Activated CD8-positive, alpha-beta T cell treated with anti-CD3 and anti-CD28 coated beads for 36 hours (primary cell): Measurements from ENCODE around the gene VENTX. TPM values are rescaled to one million over a fixed set of nuclear protein-coding genes. Genes with fewer than 3 reads are reported as not detected.

Source experiments
- ATAC-seq: fragments of 200-7000 bp; cut with Tn5 transposase; one replicate; pipeline ENCODE4 v1.10.0; 2021; ENCODE audit warnings: mild to moderate bottlenecking, moderate library complexity
- CTCF ChIA-PET: fragments of 350-600 bp; sonication (Branson Sonifier 250); formaldehyde crosslinking; loops from one replicate; lab custom pipeline; 2021; ENCODE audit warnings: antibody characterized with exemption; lab: Charles Lee
- POLR2A ChIA-PET: fragments of 350-600 bp; sonication (Branson Sonifier 250); formaldehyde crosslinking; loops from one replicate; lab custom pipeline; 2021; ENCODE audit warnings: antibody characterized with exemption; lab: Charles Lee
- DNase-seq: peaks from one replicate; pipeline ENCODE4 v3.0.0-alpha.2; 2020
- H3K27ac Mint-ChIP-seq: one replicate; pipeline ENCODE4 v1.8.0; 2021; ENCODE audit warnings: mild to moderate bottlenecking, mixed read lengths
- H3K27me3 Mint-ChIP-seq: one replicate; pipeline ENCODE4 v1.8.0; 2021; ENCODE audit warnings: mixed read lengths
- H3K36me3 Mint-ChIP-seq: one replicate; pipeline ENCODE4 v1.8.0; 2021; ENCODE audit warnings: low read depth, mixed read lengths
- H3K4me1 Mint-ChIP-seq: one replicate; pipeline ENCODE4 v1.8.0; 2021; ENCODE audit warnings: low read depth, mixed read lengths
- H3K4me3 Mint-ChIP-seq: one replicate; pipeline ENCODE4 v1.8.0; 2021; ENCODE audit warnings: mild to moderate bottlenecking, moderate library complexity, mixed read lengths
- H3K9me3 Mint-ChIP-seq: one replicate; pipeline ENCODE4 v1.8.0; 2021; ENCODE audit warnings: mixed read lengths
- intact Hi-C: fragments of 100-400 bp; cut with micrococcal nuclease; formaldehyde crosslinking; loops from one replicate; pipeline ENCODE4 v1.10.0; 2022
- total RNA-seq, 2 experiments: library from RNA; stranded (reverse); gene quantifications; one replicate each; pipeline ENCODE4 v1.2.3, GENCODE V29; 2021
- TF ChIP-seq, protein P1 (sequence below): fragments of 200-600 bp; IDR thresholded peaks from one replicate; pipeline ENCODE4 v1.8.0; 2022; ENCODE audit warnings: antibody characterized with exemption, mild to moderate bottlenecking

VENTX gene
- total RNA-seq, 2 experiments from 2014 or later: 0.09 TPM; not detected in 1

DNA sequence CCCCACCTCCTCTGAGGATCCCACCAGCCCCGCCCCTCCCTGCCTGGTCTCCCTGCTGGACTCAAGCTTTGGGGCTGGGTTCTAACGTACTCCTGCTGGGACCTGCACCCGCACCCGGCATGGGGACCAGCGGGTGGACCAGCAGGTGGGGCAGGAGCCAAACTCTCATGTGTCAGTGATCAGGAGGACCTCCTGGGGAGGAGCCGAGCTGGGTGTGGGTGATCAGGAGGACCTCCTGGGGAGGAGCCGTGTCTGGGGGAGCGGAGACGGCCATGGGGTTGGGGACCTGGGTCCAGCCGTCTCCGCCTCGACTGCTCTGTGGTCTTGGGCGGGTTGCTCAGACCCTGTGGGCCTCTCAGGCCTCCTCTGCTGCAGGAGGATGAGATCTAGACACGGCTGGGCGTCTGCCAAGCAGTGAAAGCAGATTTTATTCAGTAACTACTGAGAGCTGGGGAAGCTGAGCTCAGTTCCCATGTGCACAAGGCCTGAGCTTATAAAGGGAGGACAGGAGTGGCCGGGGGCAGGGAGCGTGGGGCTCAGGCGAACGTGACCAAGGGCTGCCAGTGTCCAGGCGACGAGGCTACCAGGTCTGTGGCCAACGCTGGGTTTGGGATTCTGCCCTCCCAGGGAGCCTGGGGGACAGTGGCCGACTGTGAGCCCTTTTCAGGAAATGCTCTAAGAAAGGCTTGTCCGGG lies 41.3 kb upstream of the VENTX start:
- no peak overlapping the region for H3K4me3 Mint-ChIP-seq
- H3K9me3 Mint-ChIP-seq: peaks cover 4% of the 10 kb centered on the region
- no peak overlapping the region for H3K27ac Mint-ChIP-seq
- peaks cover 1% of the 10 kb centered on the region for H3K27me3 Mint-ChIP-seq
- TF ChIP-seq, protein P1, sequence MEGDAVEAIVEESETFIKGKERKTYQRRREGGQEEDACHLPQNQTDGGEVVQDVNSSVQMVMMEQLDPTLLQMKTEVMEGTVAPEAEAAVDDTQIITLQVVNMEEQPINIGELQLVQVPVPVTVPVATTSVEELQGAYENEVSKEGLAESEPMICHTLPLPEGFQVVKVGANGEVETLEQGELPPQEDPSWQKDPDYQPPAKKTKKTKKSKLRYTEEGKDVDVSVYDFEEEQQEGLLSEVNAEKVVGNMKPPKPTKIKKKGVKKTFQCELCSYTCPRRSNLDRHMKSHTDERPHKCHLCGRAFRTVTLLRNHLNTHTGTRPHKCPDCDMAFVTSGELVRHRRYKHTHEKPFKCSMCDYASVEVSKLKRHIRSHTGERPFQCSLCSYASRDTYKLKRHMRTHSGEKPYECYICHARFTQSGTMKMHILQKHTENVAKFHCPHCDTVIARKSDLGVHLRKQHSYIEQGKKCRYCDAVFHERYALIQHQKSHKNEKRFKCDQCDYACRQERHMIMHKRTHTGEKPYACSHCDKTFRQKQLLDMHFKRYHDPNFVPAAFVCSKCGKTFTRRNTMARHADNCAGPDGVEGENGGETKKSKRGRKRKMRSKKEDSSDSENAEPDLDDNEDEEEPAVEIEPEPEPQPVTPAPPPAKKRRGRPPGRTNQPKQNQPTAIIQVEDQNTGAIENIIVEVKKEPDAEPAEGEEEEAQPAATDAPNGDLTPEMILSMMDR: no peak
- intact Hi-C loops: no loop called here
- no peak for ATAC-seq
- H3K36me3 Mint-ChIP-seq: no peaks in the 10 kb centered on the region
- DNase-seq: no peak
- H3K4me1 Mint-ChIP-seq: no peaks in the 10 kb centered on the region
- POLR2A ChIA-PET: no interaction called here
- CTCF ChIA-PET: no interaction called here

DNA sequence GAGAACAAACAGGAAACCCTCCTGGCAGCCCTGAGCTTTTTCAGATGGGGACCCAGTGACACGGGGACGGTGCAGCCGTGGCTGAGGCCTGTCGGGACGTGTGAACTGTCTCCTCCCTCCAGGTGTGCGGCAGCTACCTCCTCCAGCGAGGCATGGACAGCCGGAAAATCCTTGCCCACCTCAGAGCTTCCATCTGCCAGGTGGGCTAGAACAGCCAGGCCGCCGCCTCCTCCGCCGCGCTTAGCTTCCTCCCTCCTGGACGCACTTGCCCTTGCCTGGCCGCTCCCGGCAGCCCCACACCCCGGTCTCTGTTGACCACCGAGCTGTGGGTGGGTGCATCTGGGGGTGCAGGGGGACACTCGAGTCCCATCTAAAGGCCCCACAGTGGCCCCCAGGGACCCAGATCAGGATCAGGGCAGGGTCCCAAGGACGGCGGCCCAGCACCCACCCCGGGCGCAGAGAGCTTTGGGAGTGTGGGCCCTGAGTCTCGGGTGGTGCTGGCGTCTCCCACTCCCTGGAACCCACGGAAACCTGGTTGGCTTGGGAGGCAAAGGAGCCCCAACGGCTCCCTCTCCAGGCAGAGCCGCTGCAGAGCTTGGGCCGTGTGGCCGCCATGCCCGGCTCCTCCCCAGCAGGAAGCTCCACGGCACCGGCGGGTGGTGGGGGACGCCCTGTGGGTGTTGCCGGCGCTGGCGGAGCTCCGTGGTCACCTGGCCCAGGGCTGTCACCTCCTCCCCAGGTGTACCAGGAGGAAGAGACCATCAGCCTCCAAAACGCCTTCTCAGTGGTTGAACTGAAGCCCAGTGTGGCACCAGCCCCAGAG lies 40.5 kb upstream of the VENTX start:
- H3K4me3 Mint-ChIP-seq: no peak overlapping the region
- no peak for DNase-seq
- H3K27ac Mint-ChIP-seq: no peak overlapping the region
- peaks cover 1% of the 10 kb centered on the region for H3K27me3 Mint-ChIP-seq
- intact Hi-C loops: no loop called here
- peaks cover 4% of the 10 kb centered on the region for H3K9me3 Mint-ChIP-seq
- POLR2A ChIA-PET: no interaction called here
- CTCF ChIA-PET: no interaction called here
- no peaks in the 10 kb centered on the region for H3K4me1 Mint-ChIP-seq
- ATAC-seq: no peak
- TF ChIP-seq, protein P1: no peak
- no peaks in the 10 kb centered on the region for H3K36me3 Mint-ChIP-seq

DNA sequence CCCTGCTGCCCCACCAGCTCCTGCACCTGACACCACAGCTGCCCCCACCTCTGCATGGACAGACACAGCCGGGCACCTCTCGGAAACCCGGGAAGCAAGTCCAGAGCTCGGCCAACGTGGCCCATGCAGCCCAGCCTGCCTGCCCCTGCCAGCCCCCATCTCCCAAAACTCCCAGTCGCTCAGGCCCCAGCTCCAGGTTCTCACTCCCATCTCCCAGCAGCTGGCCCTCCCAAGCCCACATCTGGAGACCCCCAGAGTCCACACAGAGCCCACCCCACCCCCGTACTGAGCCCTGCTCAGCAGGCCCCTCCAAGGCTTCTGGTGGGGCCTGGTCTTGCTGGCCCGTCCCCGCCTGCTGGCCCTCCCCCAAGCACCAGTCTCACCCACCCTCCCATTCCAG lies 39.9 kb upstream of the VENTX start:
- H3K27me3 Mint-ChIP-seq: peaks cover 1% of the 10 kb centered on the region
- H3K9me3 Mint-ChIP-seq: peaks cover 4% of the 10 kb centered on the region
- intact Hi-C loops: no loop called here
- no peaks in the 10 kb centered on the region for H3K36me3 Mint-ChIP-seq
- no peak for ATAC-seq
- no peak for DNase-seq
- H3K4me1 Mint-ChIP-seq: no peaks in the 10 kb centered on the region
- TF ChIP-seq, protein P1: no peak
- POLR2A ChIA-PET: no interaction called here
- no peak overlapping the region for H3K27ac Mint-ChIP-seq
- no peak overlapping the region for H3K4me3 Mint-ChIP-seq
- CTCF ChIA-PET: no interaction called here

DNA sequence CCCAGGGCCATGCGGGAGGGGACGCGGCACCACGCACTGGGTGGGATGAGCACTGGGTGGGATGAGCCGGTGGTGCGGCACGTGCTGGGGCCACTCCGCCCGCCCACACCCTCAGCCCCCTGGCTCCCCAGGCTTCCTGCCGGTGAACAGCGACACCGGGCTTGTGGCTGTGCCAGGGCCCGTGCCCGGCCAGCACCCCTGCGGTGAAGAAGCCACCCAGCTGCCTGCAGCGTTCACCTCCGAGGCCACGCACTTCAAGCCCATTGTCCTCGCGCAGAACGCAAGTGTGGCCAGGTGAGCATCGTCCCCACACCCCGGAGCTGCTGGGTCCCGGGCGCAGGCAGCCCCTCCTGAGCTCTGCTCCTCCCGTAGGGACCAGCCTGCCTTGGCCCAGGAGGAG lies 39.4 kb upstream of the VENTX start:
- Mint-ChIP-seq H3K36me3 (no peaks in the 10 kb centered on the region), H3K27me3 (peaks cover 1% of the 10 kb centered on the region), H3K27ac (no peak overlapping the region), H3K9me3 (peaks cover 4% of the 10 kb centered on the region), H3K4me1 (no peaks in the 10 kb centered on the region), H3K4me3 (no peak overlapping the region)
- CTCF ChIA-PET: no interaction called here
- DNase-seq (no peak), ATAC-seq (no peak)
- POLR2A ChIA-PET: no interaction called here
- TF ChIP-seq, protein P1: no peak
- intact Hi-C loops: no loop called here
